ENCODE data around the gene RABEP1. TPM values are rescaled to one million over a fixed set of nuclear protein-coding genes. Genes with fewer than 3 reads are reported as not detected.

RABEP1 gene
- total and polyA plus RNA-seq, 9 of the 15 experiments (the other 6 are each of a cell fraction or from before 2014, with no cell fraction given): 8.2 to 38.9 (median 30.3) TPM

DNA sequence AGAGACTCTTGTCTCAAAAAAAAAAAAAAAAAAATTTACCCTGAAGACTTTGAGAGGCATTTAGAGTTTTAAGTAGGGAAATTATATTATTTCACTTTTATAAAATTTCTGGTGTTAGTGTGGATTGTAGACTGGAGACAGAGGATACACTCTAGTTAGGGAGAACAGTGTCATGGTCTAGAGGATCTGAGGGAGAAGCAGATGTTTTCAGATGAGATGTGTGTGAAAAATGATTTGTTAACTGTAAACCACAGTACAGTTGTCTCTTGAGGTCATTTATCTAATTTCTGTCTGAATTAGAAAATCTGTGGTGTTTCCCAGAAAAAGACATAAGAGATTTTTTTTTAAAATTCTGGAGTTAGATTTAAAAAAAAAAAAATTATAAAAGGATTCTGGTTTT is 82.6 kb downstream of the RABEP1 start:
- DNase-seq (ENCODE audit: extremely low read depth in 1 of 4, low spot score in 3 of 4) (no peak), ATAC-seq (no peak), FAIRE-seq (no peak)
- no peak overlapping the region for H3K27ac ChIP-seq (ENCODE audit: extremely low read depth, low read depth, low read length)
- no peaks in the 10 kb centered on the region for H3K79me2 ChIP-seq (ENCODE audit: control insufficient read depth, insufficient read depth, low read length)
- intact Hi-C loops (cut with micrococcal nuclease) (no loop called here), in situ Hi-C loops (cut with MboI) (no loop called here)
- no peak overlapping the region for H2AFZ ChIP-seq (ENCODE audit: low read depth, low read length)
- no peak overlapping the region for H3K9ac ChIP-seq (ENCODE audit: insufficient read depth in 1 of 2, low read depth in 2 of 2, low read length in 2 of 2)
- POLR2A ChIA-PET: interaction anchor here (0.7 kb wide), 1 partner anchor 11 kb away, joined by 3 read pairs; no protein-coding TSS in a partner anchor
- no peaks in the 10 kb centered on the region for H3K4me1 ChIP-seq (replicated peaks in 1 of 2; ENCODE audit: control insufficient read depth in 2 of 2, insufficient read depth in 2 of 2, low read length in 2 of 2)
- CTCF ChIA-PET (ENCODE audit: low intra/inter-chr PET ratio): no interaction called here
- H3K9me1 ChIP-seq (ENCODE audit: control insufficient read depth, insufficient read depth, low read length): no peaks in the 10 kb centered on the region
- H4K20me1 ChIP-seq (replicated peaks; ENCODE audit: control insufficient read depth, insufficient read depth, low read length): no peaks in the 10 kb centered on the region
- BruUV-seq (replicated peaks): no TSS peak
- H3K9me3 ChIP-seq (replicated peaks; ENCODE audit: control insufficient read depth, insufficient read depth, low read depth, low read length): no peaks in the 10 kb centered on the region
- no peaks in the 10 kb centered on the region for H3K27me3 ChIP-seq (ENCODE audit: control insufficient read depth in 2 of 2, insufficient read depth in 2 of 2, low read length in 2 of 2)
- no peak overlapping the region for H3K4me3 ChIP-seq
- peaks cover 59% of the 10 kb centered on the region; the same call in 2 of the 3 replicates for H3K36me3 ChIP-seq (ENCODE audit: control insufficient read depth, insufficient read depth, low read length)
- H3K4me2 ChIP-seq (ENCODE audit: insufficient read depth, low read length): no peak overlapping the region
- TF ChIP-seq XRCC3 (IDR thresholded peaks at IDR 0.05): no peak
- no peak for TF ChIP-seq NCOA1 (IDR thresholded peaks at IDR 0.05; ENCODE audit: low read depth)
- TF ChIP-seq ID3 (CRISPR knock-in tag; IDR thresholded peaks at IDR 0.05): no peak
- no peak for TF ChIP-seq ID3 (tag; IDR thresholded peaks at IDR 0.05)
- TF ChIP-seq, protein P1, sequence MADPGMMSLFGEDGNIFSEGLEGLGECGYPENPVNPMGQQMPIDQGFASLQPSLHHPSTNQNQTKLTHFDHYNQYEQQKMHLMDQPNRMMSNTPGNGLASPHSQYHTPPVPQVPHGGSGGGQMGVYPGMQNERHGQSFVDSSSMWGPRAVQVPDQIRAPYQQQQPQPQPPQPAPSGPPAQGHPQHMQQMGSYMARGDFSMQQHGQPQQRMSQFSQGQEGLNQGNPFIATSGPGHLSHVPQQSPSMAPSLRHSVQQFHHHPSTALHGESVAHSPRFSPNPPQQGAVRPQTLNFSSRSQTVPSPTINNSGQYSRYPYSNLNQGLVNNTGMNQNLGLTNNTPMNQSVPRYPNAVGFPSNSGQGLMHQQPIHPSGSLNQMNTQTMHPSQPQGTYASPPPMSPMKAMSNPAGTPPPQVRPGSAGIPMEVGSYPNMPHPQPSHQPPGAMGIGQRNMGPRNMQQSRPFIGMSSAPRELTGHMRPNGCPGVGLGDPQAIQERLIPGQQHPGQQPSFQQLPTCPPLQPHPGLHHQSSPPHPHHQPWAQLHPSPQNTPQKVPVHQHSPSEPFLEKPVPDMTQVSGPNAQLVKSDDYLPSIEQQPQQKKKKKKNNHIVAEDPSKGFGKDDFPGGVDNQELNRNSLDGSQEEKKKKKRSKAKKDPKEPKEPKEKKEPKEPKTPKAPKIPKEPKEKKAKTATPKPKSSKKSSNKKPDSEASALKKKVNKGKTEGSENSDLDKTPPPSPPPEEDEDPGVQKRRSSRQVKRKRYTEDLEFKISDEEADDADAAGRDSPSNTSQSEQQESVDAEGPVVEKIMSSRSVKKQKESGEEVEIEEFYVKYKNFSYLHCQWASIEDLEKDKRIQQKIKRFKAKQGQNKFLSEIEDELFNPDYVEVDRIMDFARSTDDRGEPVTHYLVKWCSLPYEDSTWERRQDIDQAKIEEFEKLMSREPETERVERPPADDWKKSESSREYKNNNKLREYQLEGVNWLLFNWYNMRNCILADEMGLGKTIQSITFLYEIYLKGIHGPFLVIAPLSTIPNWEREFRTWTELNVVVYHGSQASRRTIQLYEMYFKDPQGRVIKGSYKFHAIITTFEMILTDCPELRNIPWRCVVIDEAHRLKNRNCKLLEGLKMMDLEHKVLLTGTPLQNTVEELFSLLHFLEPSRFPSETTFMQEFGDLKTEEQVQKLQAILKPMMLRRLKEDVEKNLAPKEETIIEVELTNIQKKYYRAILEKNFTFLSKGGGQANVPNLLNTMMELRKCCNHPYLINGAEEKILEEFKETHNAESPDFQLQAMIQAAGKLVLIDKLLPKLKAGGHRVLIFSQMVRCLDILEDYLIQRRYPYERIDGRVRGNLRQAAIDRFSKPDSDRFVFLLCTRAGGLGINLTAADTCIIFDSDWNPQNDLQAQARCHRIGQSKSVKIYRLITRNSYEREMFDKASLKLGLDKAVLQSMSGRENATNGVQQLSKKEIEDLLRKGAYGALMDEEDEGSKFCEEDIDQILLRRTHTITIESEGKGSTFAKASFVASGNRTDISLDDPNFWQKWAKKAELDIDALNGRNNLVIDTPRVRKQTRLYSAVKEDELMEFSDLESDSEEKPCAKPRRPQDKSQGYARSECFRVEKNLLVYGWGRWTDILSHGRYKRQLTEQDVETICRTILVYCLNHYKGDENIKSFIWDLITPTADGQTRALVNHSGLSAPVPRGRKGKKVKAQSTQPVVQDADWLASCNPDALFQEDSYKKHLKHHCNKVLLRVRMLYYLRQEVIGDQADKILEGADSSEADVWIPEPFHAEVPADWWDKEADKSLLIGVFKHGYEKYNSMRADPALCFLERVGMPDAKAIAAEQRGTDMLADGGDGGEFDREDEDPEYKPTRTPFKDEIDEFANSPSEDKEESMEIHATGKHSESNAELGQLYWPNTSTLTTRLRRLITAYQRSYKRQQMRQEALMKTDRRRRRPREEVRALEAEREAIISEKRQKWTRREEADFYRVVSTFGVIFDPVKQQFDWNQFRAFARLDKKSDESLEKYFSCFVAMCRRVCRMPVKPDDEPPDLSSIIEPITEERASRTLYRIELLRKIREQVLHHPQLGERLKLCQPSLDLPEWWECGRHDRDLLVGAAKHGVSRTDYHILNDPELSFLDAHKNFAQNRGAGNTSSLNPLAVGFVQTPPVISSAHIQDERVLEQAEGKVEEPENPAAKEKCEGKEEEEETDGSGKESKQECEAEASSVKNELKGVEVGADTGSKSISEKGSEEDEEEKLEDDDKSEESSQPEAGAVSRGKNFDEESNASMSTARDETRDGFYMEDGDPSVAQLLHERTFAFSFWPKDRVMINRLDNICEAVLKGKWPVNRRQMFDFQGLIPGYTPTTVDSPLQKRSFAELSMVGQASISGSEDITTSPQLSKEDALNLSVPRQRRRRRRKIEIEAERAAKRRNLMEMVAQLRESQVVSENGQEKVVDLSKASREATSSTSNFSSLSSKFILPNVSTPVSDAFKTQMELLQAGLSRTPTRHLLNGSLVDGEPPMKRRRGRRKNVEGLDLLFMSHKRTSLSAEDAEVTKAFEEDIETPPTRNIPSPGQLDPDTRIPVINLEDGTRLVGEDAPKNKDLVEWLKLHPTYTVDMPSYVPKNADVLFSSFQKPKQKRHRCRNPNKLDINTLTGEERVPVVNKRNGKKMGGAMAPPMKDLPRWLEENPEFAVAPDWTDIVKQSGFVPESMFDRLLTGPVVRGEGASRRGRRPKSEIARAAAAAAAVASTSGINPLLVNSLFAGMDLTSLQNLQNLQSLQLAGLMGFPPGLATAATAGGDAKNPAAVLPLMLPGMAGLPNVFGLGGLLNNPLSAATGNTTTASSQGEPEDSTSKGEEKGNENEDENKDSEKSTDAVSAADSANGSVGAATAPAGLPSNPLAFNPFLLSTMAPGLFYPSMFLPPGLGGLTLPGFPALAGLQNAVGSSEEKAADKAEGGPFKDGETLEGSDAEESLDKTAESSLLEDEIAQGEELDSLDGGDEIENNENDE (IDR thresholded peaks at IDR 0.05; ENCODE audit: low read depth, low read length): no peak
- TF ChIP-seq ZNF253 (CRISPR knock-in tag; conservative IDR thresholded peaks at IDR 0.05): no peak
- TF ChIP-seq SAFB2 (IDR thresholded peaks at IDR 0.05; ENCODE audit: borderline replicate concordance, low read depth, low read length, severe bottlenecking): no peak
- TF ChIP-seq, protein P2, sequence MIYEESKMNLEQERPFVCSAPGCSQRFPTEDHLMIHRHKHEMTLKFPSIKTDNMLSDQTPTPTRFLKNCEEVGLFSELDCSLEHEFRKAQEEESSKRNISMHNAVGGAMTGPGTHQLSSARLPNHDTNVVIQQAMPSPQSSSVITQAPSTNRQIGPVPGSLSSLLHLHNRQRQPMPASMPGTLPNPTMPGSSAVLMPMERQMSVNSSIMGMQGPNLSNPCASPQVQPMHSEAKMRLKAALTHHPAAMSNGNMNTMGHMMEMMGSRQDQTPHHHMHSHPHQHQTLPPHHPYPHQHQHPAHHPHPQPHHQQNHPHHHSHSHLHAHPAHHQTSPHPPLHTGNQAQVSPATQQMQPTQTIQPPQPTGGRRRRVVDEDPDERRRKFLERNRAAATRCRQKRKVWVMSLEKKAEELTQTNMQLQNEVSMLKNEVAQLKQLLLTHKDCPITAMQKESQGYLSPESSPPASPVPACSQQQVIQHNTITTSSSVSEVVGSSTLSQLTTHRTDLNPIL (CRISPR knock-in tag; IDR thresholded peaks at IDR 0.05): no peak

Data from K562 (cell line).